Left lung (tissue), 10 donors: ENCODE data around the gene TCERG1L. TPM values are rescaled to one million over a fixed set of nuclear protein-coding genes. Genes with fewer than 3 reads are reported as not detected.

Source experiments
- ATAC-seq: fragments of 200-7000 bp; cut with Tn5 transposase; one replicate; pipeline ENCODE4 v1.9.1; 2020; ENCODE audit warnings: moderate library complexity
- DNase-seq, 4 donors: peaks; one replicate each; pipeline ENCODE4 v3.0.0-alpha.2; 2013 to 2020
- H3K27ac ChIP-seq, 2 donors: fragments of 200-600 bp; sonication (generic) in 1 of 2; one replicate each; pipeline versions ENCODE4 v1.5.0 to v1.8.0; 2020 to 2021
- H3K27me3 ChIP-seq, 2 donors: fragments of 200-600 bp; sonication (generic) in 1 of 2; one replicate each; pipeline versions ENCODE4 v1.5.0 to v1.8.0; 2020 to 2021
- H3K36me3 ChIP-seq, 2 donors: fragments of 200-600 bp; sonication (generic) in 1 of 2; one replicate each; pipeline versions ENCODE4 v1.5.0 to v1.8.0; 2020 to 2021
- H3K4me1 ChIP-seq, 2 donors: fragments of 200-600 bp; one replicate each; pipeline ENCODE4 v1.8.0; 2021
- H3K4me3 ChIP-seq, 2 donors: fragments of 200-600 bp; sonication (generic) in 1 of 2; one replicate each; pipeline versions ENCODE4 v1.5.0 to v1.8.0; 2020 to 2021; ENCODE audit warnings: mild to moderate bottlenecking in 1 of 2
- H3K9me3 ChIP-seq, 2 donors: fragments of 200-600 bp; sonication (generic) in 1 of 2; one replicate each; pipeline versions ENCODE4 v1.5.0 to v1.8.0; 2020 to 2021
- CTCF ChIP-seq, 2 donors: fragments of 200-600 bp; sonication (generic) in 1 of 2; IDR thresholded peaks; one replicate each; pipeline versions ENCODE4 v1.5.0 to v1.8.0; 2021; ENCODE audit warnings: antibody characterized with exemption in 2 of 2
- intact Hi-C, 2 donors: fragments of 100-400 bp; cut with DNase I; formaldehyde crosslinking; loops; one replicate each; pipeline versions ENCODE4 v1.11.2 to v1.14.2; 2022
- polyA plus RNA-seq, 6 donors: library from polyadenylated mRNA; unstranded; fragments of 120-200 nt; gene quantifications; one replicate each; pipeline ENCODE4 v1.2.1, GENCODE V29; 2013; ENCODE audit not compliant: insufficient read length in 6 of 6
- total RNA-seq, 2 donors: library from RNA; stranded (reverse); fragmentation: NEBNext Ultra II Directional; extraction: Animal tissue kit (Norgen Biotek cat#: 25700); gene quantifications; one replicate each; pipeline ENCODE4 v1.2.1, GENCODE V29; 2021
- donor health status: DM: no; HTN: yes; CAD: no.
- donor health status: DM: no; HTN: no; CAD: no.

TCERG1L gene
- total and polyA plus RNA-seq, 8 donors, result 0.35 to 0.72 (median 0.48) TPM; not detected in 2

GRCh38 chr10:131355056-131355455 lies 43.5 kb upstream of the TCERG1L start:
- ATAC-seq, result no peak
- Histone ChIP-seq H3K36me3 (no peaks in the 10 kb centered on the region), H3K27ac (no peak overlapping the region), H3K4me3 (no peak overlapping the region), H3K4me1 (no peaks in the 10 kb centered on the region), H3K27me3 (peaks cover 0 to 31% of the 10 kb centered on the region in 2 donors), H3K9me3 (no peaks in the 10 kb centered on the region)
- no peak for TF ChIP-seq CTCF (IDR thresholded peaks at IDR 0.05)
- intact Hi-C loops, result no loop called here
- no peak for DNase-seq

- peak in 2 of 4 donors; percentile 18 to 30 for DNase-seq
Measured at GRCh38 chr10:131354380-131354779, 42.9 kb upstream of the TCERG1L start.

GRCh38 chr10:131352765-131353290 lies 41.3 kb upstream of the TCERG1L start:
- no peak for TF ChIP-seq CTCF (IDR thresholded peaks at IDR 0.05)
- intact Hi-C loops, result no loop called here
- no peak overlapping the region for H3K27ac ChIP-seq
- DNase-seq, result no peak
- no peaks in the 10 kb centered on the region for H3K36me3 ChIP-seq
- ATAC-seq, result no peak
- no peak overlapping the region for H3K4me3 ChIP-seq
- no peaks in the 10 kb centered on the region for H3K9me3 ChIP-seq
- no peaks in the 10 kb centered on the region for H3K4me1 ChIP-seq
- H3K27me3 ChIP-seq, result peaks cover 0 to 23% of the 10 kb centered on the region in 2 donors

More at GRCh38 chr10:131354380-131354779, 42.9 kb upstream of the TCERG1L start:
- no peak overlapping the region for H3K27ac ChIP-seq
- no peak overlapping the region for H3K4me3 ChIP-seq
- no peaks in the 10 kb centered on the region for H3K4me1 ChIP-seq
- no peak for TF ChIP-seq CTCF (IDR thresholded peaks at IDR 0.05)
- no peaks in the 10 kb centered on the region for H3K9me3 ChIP-seq
- peaks cover 0 to 34% of the 10 kb centered on the region in 2 donors for H3K27me3 ChIP-seq
- intact Hi-C loops, result no loop called here
- ATAC-seq, result no peak
- no peaks in the 10 kb centered on the region for H3K36me3 ChIP-seq

GRCh38 chr10:131350660-131351059 lies 39.1 kb upstream of the TCERG1L start:
- intact Hi-C loops, result no loop called here
- H3K9me3 ChIP-seq, result no peaks in the 10 kb centered on the region
- H3K4me1 ChIP-seq, result no peaks in the 10 kb centered on the region
- TF ChIP-seq CTCF (IDR thresholded peaks at IDR 0.05), result no peak
- peaks cover 0 to 10% of the 10 kb centered on the region in 2 donors for H3K27me3 ChIP-seq
- ATAC-seq (no peak), DNase-seq (no peak)
- H3K4me3 ChIP-seq, result no peak overlapping the region
- H3K36me3 ChIP-seq, result no peaks in the 10 kb centered on the region
- H3K27ac ChIP-seq, result no peak overlapping the region

- no peak for DNase-seq
- no peaks in the 10 kb centered on the region for H3K4me1 ChIP-seq
- H3K4me3 ChIP-seq, result no peak overlapping the region
- no peaks in the 10 kb centered on the region for H3K9me3 ChIP-seq
- no peaks in the 10 kb centered on the region for H3K36me3 ChIP-seq
- H3K27ac ChIP-seq, result no peak overlapping the region
- H3K27me3 ChIP-seq, result peaks cover 0 to 10% of the 10 kb centered on the region in 2 donors
- intact Hi-C loops, result no loop called here
- TF ChIP-seq CTCF (IDR thresholded peaks at IDR 0.05), result no peak
- ATAC-seq, result no peak
Measured at GRCh38 chr10:131350245-131350644, 38.7 kb upstream of the TCERG1L start.
